K562 (cell line): ENCODE measurements around the gene MBOAT7. TPM values are rescaled to one million over a fixed set of nuclear protein-coding genes. Genes with fewer than 3 reads are reported as not detected.

ENCODE experiments used
- CHD4 ChIP-seq: fragments of 200-600 bp; sonication (generic); IDR thresholded peaks from 3 replicates; pipeline ENCODE4 v1.6.1; 2012; ENCODE audit warnings: low read depth, mild to moderate bottlenecking, mixed read lengths, low read length, inconsistent platforms; ENCODE audit not compliant: insufficient read depth, insufficient replicate concordance, poor library complexity, severe bottlenecking
- GABPB2 ChIP-seq: fragments of 250-450 bp; sonication (Bioruptor Pico); conservative IDR thresholded peaks from 2 replicates; pipeline ENCODE4 v1.5.1; 2021; ENCODE audit warnings: mild to moderate bottlenecking
- GATAD2A ChIP-seq: fragments of 450-650 bp; IDR thresholded peaks from 2 replicates; pipeline ENCODE4 v1.6.1; 2017
- HEY1 ChIP-seq: fragments of 250-450 bp; sonication (Bioruptor Pico); IDR thresholded peaks from 2 replicates; pipeline ENCODE4 v1.5.0; 2020; ENCODE audit warnings: mild to moderate bottlenecking, moderate library complexity, borderline replicate concordance
- HOMEZ ChIP-seq: fragments of 250-450 bp; sonication (Bioruptor Pico); IDR thresholded peaks from 2 replicates; pipeline ENCODE4 v1.4.0; 2020; ENCODE audit warnings: mild to moderate bottlenecking, moderate library complexity
- MYNN ChIP-seq, 2 experiments: sonication (generic); formaldehyde crosslinking in 1 of 2; IDR thresholded peaks; 2 replicates each; pipeline versions ENCODE4 v1.5.0 to v1.6.1; 2016 to 2020; ENCODE audit warnings: antibody characterized with exemption in 1 of 2, missing genetic modification reagents in 1 of 2
- PTRF ChIP-seq: fragments of 450-650 bp; IDR thresholded peaks from 2 replicates; pipeline ENCODE4 v1.6.1; 2016; ENCODE audit warnings: mild to moderate bottlenecking, missing genetic modification characterization, missing compliant biosample characterization
- PURB ChIP-seq: sonication (generic); formaldehyde crosslinking; IDR thresholded peaks from 2 replicates; pipeline ENCODE4 v1.9.0; 2021; ENCODE audit warnings: low read depth, mild to moderate bottlenecking, missing genetic modification reagents
- SMC3 ChIP-seq: conservative IDR thresholded peaks from 2 replicates; pipeline ENCODE4 v1.6.1; 2011; ENCODE audit warnings: low read depth, low read length, improper control_type of control experiment; ENCODE audit not compliant: insufficient read depth
- SNIP1 ChIP-seq: fragments of 450-650 bp; IDR thresholded peaks from 2 replicates; pipeline ENCODE4 v1.7.1; 2017; ENCODE audit warnings: low read depth, mild to moderate bottlenecking
- SRSF7 ChIP-seq: fragments of 200-400 bp; formaldehyde crosslinking; optimal IDR thresholded peaks from 2 replicates; pipeline ENCODE3; 2017; ENCODE audit warnings: mild to moderate bottlenecking, low read depth, low read length
- USF1 ChIP-seq: sonication (generic); formaldehyde crosslinking; IDR thresholded peaks from 2 replicates; pipeline ENCODE4 v1.9.0; 2022; ENCODE audit warnings: mild to moderate bottlenecking, missing genetic modification reagents
- ZC3H11A ChIP-seq: IDR thresholded peaks from 2 replicates; pipeline ENCODE4 v1.6.1; 2012; ENCODE audit warnings: low read depth, low read length, improper control_type of control experiment
- polyA plus RNA-seq, 8 experiments: library from polyadenylated mRNA; depleted of rRNA in 4 of 8; stranded (reverse) in 5 of 8; unstranded in 3 of 8; fragments of >200 nt; fragmentation: Nextera tagmentation in 2 of 8; fragmentation: Illumina TruSeq in 1 of 8; extraction: Ambion mirVana in 2 of 8; extraction: Trizol in 1 of 8; gene quantifications; 2 replicates each; pipeline versions ENCODE4 v1.2.1 to v1.2.3, GENCODE V29; 2011 to 2014; ENCODE audit warnings: inconsistent platforms in 1 of 8, missing spikeins in 1 of 8
- total RNA-seq, 7 experiments: library from RNA; depleted of rRNA in 6 of 7; stranded (reverse); fragments of >200 nt in 6 of 7; fragmentation: Illumina TruSeq in 2 of 7; extraction: Trizol in 2 of 7; gene quantifications; 2 replicates each; pipeline versions ENCODE4 v1.2.1 to v1.2.3, GENCODE V29; 2011 to 2021; ENCODE audit warnings: low replicate concordance in 1 of 7
- TF ChIP-seq, protein P1 (sequence below): sonication (generic); formaldehyde crosslinking; IDR thresholded peaks from 2 replicates; pipeline ENCODE4 v1.8.0; 2023; ENCODE audit warnings: mild to moderate bottlenecking, missing genetic modification reagents
- TF ChIP-seq, protein P2 (sequence below): sonication (generic); formaldehyde crosslinking; IDR thresholded peaks from 2 replicates; pipeline ENCODE4 v1.8.0; 2022; ENCODE audit warnings: missing genetic modification reagents, mild to moderate bottlenecking, borderline replicate concordance
- TF ChIP-seq, protein P3 (sequence below): fragments of 250-450 bp; sonication (Bioruptor Pico); IDR thresholded peaks from 2 replicates; pipeline ENCODE4 v1.5.1; 2021; ENCODE audit warnings: mild to moderate bottlenecking

MBOAT7 gene
- total and polyA plus RNA-seq, 9 of the 15 experiments (the other 6 are each of a cell fraction or from before 2014, with no cell fraction given): 1.4 to 153 (median 56.1) TPM

GRCh38 chr19:54207983-54208783 lies 18.8 kb upstream of the MBOAT7 start (continued):
- TF ChIP-seq HEY1 (CRISPR knock-in tag): peak; percentile 25; the same call in 1 of the 2 replicates
- TF ChIP-seq SMC3: no peak
- no peak for TF ChIP-seq SRSF7
- no peak for TF ChIP-seq CHD4
- no peak for TF ChIP-seq PURB
- TF ChIP-seq SNIP1: no peak
- TF ChIP-seq HOMEZ (CRISPR knock-in tag): no peak
- TF ChIP-seq PTRF (tag): no peak
- TF ChIP-seq, protein P1, sequence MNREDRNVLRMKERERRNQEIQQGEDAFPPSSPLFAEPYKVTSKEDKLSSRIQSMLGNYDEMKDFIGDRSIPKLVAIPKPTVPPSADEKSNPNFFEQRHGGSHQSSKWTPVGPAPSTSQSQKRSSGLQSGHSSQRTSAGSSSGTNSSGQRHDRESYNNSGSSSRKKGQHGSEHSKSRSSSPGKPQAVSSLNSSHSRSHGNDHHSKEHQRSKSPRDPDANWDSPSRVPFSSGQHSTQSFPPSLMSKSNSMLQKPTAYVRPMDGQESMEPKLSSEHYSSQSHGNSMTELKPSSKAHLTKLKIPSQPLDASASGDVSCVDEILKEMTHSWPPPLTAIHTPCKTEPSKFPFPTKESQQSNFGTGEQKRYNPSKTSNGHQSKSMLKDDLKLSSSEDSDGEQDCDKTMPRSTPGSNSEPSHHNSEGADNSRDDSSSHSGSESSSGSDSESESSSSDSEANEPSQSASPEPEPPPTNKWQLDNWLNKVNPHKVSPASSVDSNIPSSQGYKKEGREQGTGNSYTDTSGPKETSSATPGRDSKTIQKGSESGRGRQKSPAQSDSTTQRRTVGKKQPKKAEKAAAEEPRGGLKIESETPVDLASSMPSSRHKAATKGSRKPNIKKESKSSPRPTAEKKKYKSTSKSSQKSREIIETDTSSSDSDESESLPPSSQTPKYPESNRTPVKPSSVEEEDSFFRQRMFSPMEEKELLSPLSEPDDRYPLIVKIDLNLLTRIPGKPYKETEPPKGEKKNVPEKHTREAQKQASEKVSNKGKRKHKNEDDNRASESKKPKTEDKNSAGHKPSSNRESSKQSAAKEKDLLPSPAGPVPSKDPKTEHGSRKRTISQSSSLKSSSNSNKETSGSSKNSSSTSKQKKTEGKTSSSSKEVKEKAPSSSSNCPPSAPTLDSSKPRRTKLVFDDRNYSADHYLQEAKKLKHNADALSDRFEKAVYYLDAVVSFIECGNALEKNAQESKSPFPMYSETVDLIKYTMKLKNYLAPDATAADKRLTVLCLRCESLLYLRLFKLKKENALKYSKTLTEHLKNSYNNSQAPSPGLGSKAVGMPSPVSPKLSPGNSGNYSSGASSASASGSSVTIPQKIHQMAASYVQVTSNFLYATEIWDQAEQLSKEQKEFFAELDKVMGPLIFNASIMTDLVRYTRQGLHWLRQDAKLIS (CRISPR knock-in tag): no peak
- TF ChIP-seq, protein P2, sequence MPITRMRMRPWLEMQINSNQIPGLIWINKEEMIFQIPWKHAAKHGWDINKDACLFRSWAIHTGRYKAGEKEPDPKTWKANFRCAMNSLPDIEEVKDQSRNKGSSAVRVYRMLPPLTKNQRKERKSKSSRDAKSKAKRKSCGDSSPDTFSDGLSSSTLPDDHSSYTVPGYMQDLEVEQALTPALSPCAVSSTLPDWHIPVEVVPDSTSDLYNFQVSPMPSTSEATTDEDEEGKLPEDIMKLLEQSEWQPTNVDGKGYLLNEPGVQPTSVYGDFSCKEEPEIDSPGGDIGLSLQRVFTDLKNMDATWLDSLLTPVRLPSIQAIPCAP (CRISPR knock-in tag): no peak
- TF ChIP-seq GABPB2 (CRISPR knock-in tag): no peak
- TF ChIP-seq MYNN (IDR thresholded peaks at IDR 0.05): peak; percentile 82; the same call in 1 of the 2 replicates
- no peak for TF ChIP-seq MYNN (CRISPR knock-in tag; IDR thresholded peaks at IDR 0.05)
- no peak for TF ChIP-seq GATAD2A
- TF ChIP-seq ZC3H11A: no peak
- TF ChIP-seq, protein P3, sequence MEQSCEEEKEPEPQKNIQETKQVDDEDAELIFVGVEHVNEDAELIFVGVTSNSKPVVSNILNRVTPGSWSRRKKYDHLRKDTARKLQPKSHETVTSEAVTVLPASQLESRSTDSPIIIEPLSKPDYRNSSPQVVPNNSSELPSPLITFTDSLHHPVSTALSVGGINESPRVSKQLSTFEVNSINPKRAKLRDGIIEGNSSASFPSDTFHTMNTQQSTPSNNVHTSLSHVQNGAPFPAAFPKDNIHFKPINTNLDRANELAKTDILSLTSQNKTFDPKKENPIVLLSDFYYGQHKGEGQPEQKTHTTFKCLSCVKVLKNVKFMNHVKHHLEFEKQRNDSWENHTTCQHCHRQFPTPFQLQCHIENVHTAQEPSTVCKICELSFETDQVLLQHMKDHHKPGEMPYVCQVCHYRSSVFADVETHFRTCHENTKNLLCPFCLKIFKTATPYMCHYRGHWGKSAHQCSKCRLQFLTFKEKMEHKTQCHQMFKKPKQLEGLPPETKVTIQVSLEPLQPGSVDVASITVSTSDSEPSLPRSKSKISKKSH (CRISPR knock-in tag): no peak
- TF ChIP-seq USF1 (CRISPR knock-in tag): peak; percentile 93
